ENCODE results near the gene TLE2.

DNA sequence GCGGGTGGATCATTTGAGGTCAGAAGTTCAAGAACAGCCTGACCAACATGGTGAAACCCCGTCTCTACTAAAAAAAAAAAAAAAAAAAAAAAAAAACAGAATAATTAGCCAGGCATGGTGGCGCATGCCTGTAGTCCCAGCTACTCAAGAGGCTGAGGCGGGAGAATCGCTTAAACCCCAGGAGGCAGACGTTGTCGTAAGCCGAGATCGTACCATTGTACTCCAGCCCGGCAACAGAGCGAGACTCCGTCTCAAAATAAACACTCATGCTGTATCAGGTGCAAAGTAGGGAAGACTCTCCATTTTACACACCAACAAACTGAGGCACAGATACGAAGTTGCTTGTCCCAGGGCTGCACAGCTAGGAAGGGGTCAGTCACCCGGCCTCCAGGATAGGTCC, 36.1 kb downstream of the TLE2 start:
- TF ChIP-seq, protein P1, sequence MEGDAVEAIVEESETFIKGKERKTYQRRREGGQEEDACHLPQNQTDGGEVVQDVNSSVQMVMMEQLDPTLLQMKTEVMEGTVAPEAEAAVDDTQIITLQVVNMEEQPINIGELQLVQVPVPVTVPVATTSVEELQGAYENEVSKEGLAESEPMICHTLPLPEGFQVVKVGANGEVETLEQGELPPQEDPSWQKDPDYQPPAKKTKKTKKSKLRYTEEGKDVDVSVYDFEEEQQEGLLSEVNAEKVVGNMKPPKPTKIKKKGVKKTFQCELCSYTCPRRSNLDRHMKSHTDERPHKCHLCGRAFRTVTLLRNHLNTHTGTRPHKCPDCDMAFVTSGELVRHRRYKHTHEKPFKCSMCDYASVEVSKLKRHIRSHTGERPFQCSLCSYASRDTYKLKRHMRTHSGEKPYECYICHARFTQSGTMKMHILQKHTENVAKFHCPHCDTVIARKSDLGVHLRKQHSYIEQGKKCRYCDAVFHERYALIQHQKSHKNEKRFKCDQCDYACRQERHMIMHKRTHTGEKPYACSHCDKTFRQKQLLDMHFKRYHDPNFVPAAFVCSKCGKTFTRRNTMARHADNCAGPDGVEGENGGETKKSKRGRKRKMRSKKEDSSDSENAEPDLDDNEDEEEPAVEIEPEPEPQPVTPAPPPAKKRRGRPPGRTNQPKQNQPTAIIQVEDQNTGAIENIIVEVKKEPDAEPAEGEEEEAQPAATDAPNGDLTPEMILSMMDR (IDR thresholded peaks at IDR 0.05): no peak
- TF ChIP-seq POLR2A (IDR thresholded peaks at IDR 0.05): no peak

Data from thyroid gland (tissue), 4 donors.